HEK293 (cell line): ENCODE measurements around the gene ATP10A.

Source experiments
- CTCF ChIA-PET: fragments of 350-600 bp; formaldehyde crosslinking; extraction: SDS; loops from one replicate; lab custom pipeline; 2021; ENCODE audit warnings: antibody characterized with exemption; lab: Yijun Ruan, JAX
- POLR2A ChIA-PET: fragments of 300-600 bp; formaldehyde crosslinking; extraction: SDS; loops from one replicate; lab custom pipeline; 2020; ENCODE audit warnings: antibody characterized with exemption, inconsistent platforms; lab: Yijun Ruan, JAX
- H3K27ac ChIP-seq: fragments of 200-500 bp; sonication (Bioruptor generic); 2 replicates; pipeline ENCODE4 v1.5.1; 2014; ENCODE audit warnings: low read depth, low read length, control low read depth, inconsistent platforms; ENCODE audit errors: extremely low read depth
- H3K36me3 ChIP-seq, 2 experiments: fragments of 200-500 bp in 1 of 2; sonication (Bioruptor generic) in 1 of 2; 1 replicate in 1 of 2; 2 replicates in 1 of 2; pipeline ENCODE4 v1.5.1; 2014 to 2017; ENCODE audit warnings: inconsistent platforms in 2 of 2, low read length in 2 of 2; ENCODE audit not compliant: control insufficient read depth in 2 of 2, insufficient read depth in 1 of 2
- H3K4me1 ChIP-seq: fragments of 200-500 bp; sonication (Bioruptor generic); 2 replicates; pipeline ENCODE4 v1.5.1; 2014; ENCODE audit warnings: mild to moderate bottlenecking, low read length, inconsistent platforms; ENCODE audit not compliant: control insufficient read depth, insufficient read depth
- H3K4me3 ChIP-seq: 2 replicates; pipeline ENCODE4 v1.5.1; 2011; ENCODE audit warnings: low read depth, mild to moderate bottlenecking, control low read depth, low read length, moderate library complexity
- H3K9me3 ChIP-seq: fragments of 200-500 bp; sonication (Bioruptor generic); 2 replicates; pipeline ENCODE4 v1.5.1; 2014; ENCODE audit warnings: low read depth, low read length, inconsistent platforms; ENCODE audit not compliant: control insufficient read depth, insufficient read depth
- TSHZ1 ChIP-seq: fragments of 450-650 bp; formaldehyde crosslinking; IDR thresholded peaks from 2 replicates; pipeline ENCODE4 v1.5.1; 2016; ENCODE audit warnings: missing biosample characterization, missing genetic modification characterization, borderline replicate concordance
- YY2 ChIP-seq: fragments of 450-650 bp; formaldehyde crosslinking; IDR thresholded peaks from 2 replicates; pipeline ENCODE4 v1.5.1; 2016; ENCODE audit warnings: missing biosample characterization, missing genetic modification characterization
- ZBTB49 ChIP-seq: fragments of 450-650 bp; formaldehyde crosslinking; IDR thresholded peaks from 2 replicates; pipeline ENCODE4 v1.5.1; 2016; ENCODE audit warnings: missing biosample characterization, missing genetic modification characterization, low read depth
- ZFP41 ChIP-seq: fragments of 450-650 bp; formaldehyde crosslinking; IDR thresholded peaks from 2 replicates; pipeline ENCODE4 v1.5.1; 2016; ENCODE audit warnings: missing biosample characterization, missing genetic modification characterization, borderline replicate concordance
- ZNF184 ChIP-seq: fragments of 450-650 bp; IDR thresholded peaks from 2 replicates; pipeline ENCODE4 v1.5.1; 2018; ENCODE audit warnings: missing biosample characterization, mild to moderate bottlenecking, missing genetic modification characterization
- ZNF221 ChIP-seq: fragments of 450-650 bp; formaldehyde crosslinking; IDR thresholded peaks from 2 replicates; pipeline ENCODE4 v1.5.1; 2017; ENCODE audit warnings: missing biosample characterization, missing genetic modification characterization, borderline replicate concordance
- ZNF239 ChIP-seq: fragments of 450-650 bp; formaldehyde crosslinking; IDR thresholded peaks from 2 replicates; pipeline ENCODE4 v1.5.1; 2016; ENCODE audit warnings: missing biosample characterization, missing genetic modification characterization
- ZNF521 ChIP-seq: fragments of 450-650 bp; formaldehyde crosslinking; IDR thresholded peaks from 2 replicates; pipeline ENCODE4 v1.5.1; 2017; ENCODE audit warnings: missing biosample characterization, mild to moderate bottlenecking, missing genetic modification characterization
- ZNF571 ChIP-seq: fragments of 450-650 bp; formaldehyde crosslinking; IDR thresholded peaks from 2 replicates; pipeline ENCODE4 v1.5.0; 2017; ENCODE audit warnings: missing biosample characterization, missing genetic modification characterization
- ZNF76 ChIP-seq: fragments of 450-650 bp; formaldehyde crosslinking; IDR thresholded peaks from 2 replicates; pipeline ENCODE4; 2016; ENCODE audit warnings: low read depth, missing biosample characterization, missing genetic modification characterization, borderline replicate concordance
- ZNF843 ChIP-seq: fragments of 450-650 bp; formaldehyde crosslinking; IDR thresholded peaks from 2 replicates; pipeline ENCODE4 v1.5.1; 2016; ENCODE audit warnings: missing biosample characterization, missing genetic modification characterization
- TF ChIP-seq, protein P1 (sequence below): fragments of 450-650 bp; formaldehyde crosslinking; IDR thresholded peaks from 2 replicates; pipeline ENCODE4 v1.5.1; 2016; ENCODE audit warnings: missing biosample characterization, missing genetic modification characterization
- TF ChIP-seq, protein P2 (sequence below): fragments of 450-650 bp; formaldehyde crosslinking; IDR thresholded peaks from 2 replicates; pipeline ENCODE4 v1.5.1; 2017; ENCODE audit warnings: missing biosample characterization, missing genetic modification characterization
- TF ChIP-seq, protein P3 (sequence below): fragments of 450-650 bp; formaldehyde crosslinking; IDR thresholded peaks from 2 replicates; pipeline ENCODE4 v1.5.1; 2016; ENCODE audit warnings: missing biosample characterization, missing genetic modification characterization
- TF ChIP-seq, protein P4 (sequence below): fragments of 450-650 bp; formaldehyde crosslinking; IDR thresholded peaks from 2 replicates; pipeline ENCODE4 v1.5.1; 2016; ENCODE audit warnings: missing biosample characterization, missing genetic modification characterization

Gene ATP10A

GRCh38 chr15:25876231-25877140 is 13.4 kb upstream of the ATP10A start:
- Histone ChIP-seq H3K36me3 (no peaks in the 10 kb centered on the region), H3K4me1 (no peaks in the 10 kb centered on the region), H3K27ac (no peak overlapping the region)
- no peak for TF ChIP-seq ZNF76 (tag by site-specific recombination)
- no peak for TF ChIP-seq ZNF843
- no peak for TF ChIP-seq ZNF221
- no peak for TF ChIP-seq ZNF239 (tag by site-specific recombination)
- TF ChIP-seq, protein P1, sequence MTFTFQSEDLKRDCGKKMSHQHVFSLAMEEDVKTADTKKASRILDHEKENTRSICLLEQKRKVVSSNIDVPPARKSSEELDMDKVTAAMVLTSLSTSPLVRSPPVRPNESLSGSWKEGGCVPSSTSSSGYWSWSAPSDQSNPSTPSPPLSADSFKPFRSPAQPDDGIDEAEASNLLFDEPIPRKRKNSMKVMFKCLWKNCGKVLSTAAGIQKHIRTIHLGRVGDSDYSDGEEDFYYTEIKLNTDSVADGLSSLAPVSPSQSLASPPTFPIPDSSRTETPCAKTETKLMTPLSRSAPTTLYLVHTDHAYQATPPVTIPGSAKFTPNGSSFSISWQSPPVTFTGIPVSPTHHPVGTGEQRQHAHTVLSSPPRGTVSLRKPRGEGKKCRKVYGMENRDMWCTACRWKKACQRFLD, result no peak
- no peak for TF ChIP-seq ZNF521 (tag by site-specific recombination)
- TF ChIP-seq ZFP41 (tag by site-specific recombination), result no peak
- TF ChIP-seq ZNF184 (tag by site-specific recombination), result no peak
- TF ChIP-seq, all 188 proteins: peak for 0
- CTCF ChIA-PET, result interaction anchor here (0.6 kb wide), 1 partner anchor 35 kb away, joined by 3 read pairs; no protein-coding TSS in a partner anchor
- Histone ChIP-seq H3K9me3 (no peaks in the 10 kb centered on the region), H3K4me3 (no peak overlapping the region)
- POLR2A ChIA-PET, result no interaction called here

DNA sequence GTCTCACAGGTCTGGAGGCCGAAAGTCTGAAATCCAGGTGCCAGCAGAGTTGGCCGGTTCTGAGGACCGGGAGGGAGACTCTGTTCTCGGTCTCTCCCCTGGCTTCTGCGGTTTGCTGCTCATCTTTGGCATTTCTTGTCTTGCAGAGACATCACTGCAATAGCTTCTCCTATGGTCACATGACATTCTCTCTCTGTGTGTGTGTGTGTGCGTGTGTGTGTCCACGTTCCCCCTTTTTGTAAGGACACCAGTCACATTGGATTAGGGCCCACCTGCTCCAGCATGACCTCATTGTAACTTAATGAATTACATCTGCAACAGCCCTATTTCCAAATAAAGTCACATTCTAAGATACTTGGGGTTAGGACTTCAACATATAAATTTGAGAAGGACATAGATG is 12.4 kb upstream of the ATP10A start:
- no peak overlapping the region for H3K4me3 ChIP-seq
- H3K27ac ChIP-seq, result no peak overlapping the region

DNA sequence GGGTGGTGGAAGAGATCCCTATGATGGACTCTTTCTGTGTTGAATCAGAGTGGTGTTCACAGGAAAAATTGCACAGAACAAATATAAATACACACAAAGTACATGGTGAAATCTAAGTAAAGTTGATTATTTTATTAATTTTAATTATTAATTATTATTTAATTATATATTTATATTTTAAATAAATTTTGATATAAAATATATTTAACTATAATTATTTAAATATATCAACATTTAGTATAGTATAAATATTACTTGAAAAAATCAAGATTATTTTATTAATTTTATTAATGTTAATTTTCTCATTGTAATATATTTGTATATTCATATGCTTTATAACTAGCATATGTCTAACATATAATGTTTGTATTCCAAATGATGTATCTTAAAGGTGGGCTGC is 11.3 kb upstream of the ATP10A start:
- Histone ChIP-seq H3K36me3 (no peaks in the 10 kb centered on the region), H3K9me3 (no peaks in the 10 kb centered on the region), H3K27ac (no peak overlapping the region), H3K4me3 (no peak overlapping the region), H3K4me1 (no peaks in the 10 kb centered on the region)
- ChIA-PET CTCF (no interaction called here), POLR2A (no interaction called here)
- TF ChIP-seq YY2 (tag by site-specific recombination) (no peak), TSHZ1 (tag by site-specific recombination) (no peak), ZNF571 (tag by site-specific recombination) (no peak), ZBTB49 (tag by site-specific recombination) (no peak)
- TF ChIP-seq, protein P2, sequence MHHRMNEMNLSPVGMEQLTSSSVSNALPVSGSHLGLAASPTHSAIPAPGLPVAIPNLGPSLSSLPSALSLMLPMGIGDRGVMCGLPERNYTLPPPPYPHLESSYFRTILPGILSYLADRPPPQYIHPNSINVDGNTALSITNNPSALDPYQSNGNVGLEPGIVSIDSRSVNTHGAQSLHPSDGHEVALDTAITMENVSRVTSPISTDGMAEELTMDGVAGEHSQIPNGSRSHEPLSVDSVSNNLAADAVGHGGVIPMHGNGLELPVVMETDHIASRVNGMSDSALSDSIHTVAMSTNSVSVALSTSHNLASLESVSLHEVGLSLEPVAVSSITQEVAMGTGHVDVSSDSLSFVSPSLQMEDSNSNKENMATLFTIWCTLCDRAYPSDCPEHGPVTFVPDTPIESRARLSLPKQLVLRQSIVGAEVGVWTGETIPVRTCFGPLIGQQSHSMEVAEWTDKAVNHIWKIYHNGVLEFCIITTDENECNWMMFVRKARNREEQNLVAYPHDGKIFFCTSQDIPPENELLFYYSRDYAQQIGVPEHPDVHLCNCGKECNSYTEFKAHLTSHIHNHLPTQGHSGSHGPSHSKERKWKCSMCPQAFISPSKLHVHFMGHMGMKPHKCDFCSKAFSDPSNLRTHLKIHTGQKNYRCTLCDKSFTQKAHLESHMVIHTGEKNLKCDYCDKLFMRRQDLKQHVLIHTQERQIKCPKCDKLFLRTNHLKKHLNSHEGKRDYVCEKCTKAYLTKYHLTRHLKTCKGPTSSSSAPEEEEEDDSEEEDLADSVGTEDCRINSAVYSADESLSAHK (tag by site-specific recombination), result no peak
- TF ChIP-seq, protein P3, sequence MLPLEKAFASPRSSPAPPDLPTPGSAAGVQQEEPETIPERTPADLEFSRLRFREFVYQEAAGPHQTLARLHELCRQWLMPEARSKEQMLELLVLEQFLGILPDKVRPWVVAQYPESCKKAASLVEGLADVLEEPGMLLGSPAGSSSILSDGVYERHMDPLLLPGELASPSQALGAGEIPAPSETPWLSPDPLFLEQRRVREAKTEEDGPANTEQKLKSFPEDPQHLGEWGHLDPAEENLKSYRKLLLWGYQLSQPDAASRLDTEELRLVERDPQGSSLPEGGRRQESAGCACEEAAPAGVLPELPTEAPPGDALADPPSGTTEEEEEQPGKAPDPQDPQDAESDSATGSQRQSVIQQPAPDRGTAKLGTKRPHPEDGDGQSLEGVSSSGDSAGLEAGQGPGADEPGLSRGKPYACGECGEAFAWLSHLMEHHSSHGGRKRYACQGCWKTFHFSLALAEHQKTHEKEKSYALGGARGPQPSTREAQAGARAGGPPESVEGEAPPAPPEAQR, result no peak

More for the DNA sequence above, 12.4 kb upstream of the ATP10A start:
- Histone ChIP-seq H3K9me3 (no peaks in the 10 kb centered on the region), H3K4me1 (no peaks in the 10 kb centered on the region), H3K36me3 (no peaks in the 10 kb centered on the region)
- TF ChIP-seq, protein P4, sequence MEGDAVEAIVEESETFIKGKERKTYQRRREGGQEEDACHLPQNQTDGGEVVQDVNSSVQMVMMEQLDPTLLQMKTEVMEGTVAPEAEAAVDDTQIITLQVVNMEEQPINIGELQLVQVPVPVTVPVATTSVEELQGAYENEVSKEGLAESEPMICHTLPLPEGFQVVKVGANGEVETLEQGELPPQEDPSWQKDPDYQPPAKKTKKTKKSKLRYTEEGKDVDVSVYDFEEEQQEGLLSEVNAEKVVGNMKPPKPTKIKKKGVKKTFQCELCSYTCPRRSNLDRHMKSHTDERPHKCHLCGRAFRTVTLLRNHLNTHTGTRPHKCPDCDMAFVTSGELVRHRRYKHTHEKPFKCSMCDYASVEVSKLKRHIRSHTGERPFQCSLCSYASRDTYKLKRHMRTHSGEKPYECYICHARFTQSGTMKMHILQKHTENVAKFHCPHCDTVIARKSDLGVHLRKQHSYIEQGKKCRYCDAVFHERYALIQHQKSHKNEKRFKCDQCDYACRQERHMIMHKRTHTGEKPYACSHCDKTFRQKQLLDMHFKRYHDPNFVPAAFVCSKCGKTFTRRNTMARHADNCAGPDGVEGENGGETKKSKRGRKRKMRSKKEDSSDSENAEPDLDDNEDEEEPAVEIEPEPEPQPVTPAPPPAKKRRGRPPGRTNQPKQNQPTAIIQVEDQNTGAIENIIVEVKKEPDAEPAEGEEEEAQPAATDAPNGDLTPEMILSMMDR (tag by site-specific recombination), result no peak
- CTCF ChIA-PET, result interaction anchor here (0.6 kb wide), 1 partner anchor 36 kb away, joined by 3 read pairs; no protein-coding TSS in a partner anchor
- POLR2A ChIA-PET, result no interaction called here
